GM12875 (cell line): Measurements from ENCODE around the gene DPP6.

Experiments used
- H3K4me3 ChIP-seq: one replicate; pipeline ENCODE4 v1.5.1; 2011; ENCODE audit warnings: low read depth, low read length, control low read depth
- TF ChIP-seq, protein P1 (sequence below): IDR thresholded peaks from 2 replicates; pipeline ENCODE4 v1.5.1; 2011; ENCODE audit warnings: low read depth, mild to moderate bottlenecking, control low read depth, inconsistent platforms, low read length, moderate library complexity, borderline replicate concordance; ENCODE audit not compliant: insufficient read depth

DPP6 gene

DNA sequence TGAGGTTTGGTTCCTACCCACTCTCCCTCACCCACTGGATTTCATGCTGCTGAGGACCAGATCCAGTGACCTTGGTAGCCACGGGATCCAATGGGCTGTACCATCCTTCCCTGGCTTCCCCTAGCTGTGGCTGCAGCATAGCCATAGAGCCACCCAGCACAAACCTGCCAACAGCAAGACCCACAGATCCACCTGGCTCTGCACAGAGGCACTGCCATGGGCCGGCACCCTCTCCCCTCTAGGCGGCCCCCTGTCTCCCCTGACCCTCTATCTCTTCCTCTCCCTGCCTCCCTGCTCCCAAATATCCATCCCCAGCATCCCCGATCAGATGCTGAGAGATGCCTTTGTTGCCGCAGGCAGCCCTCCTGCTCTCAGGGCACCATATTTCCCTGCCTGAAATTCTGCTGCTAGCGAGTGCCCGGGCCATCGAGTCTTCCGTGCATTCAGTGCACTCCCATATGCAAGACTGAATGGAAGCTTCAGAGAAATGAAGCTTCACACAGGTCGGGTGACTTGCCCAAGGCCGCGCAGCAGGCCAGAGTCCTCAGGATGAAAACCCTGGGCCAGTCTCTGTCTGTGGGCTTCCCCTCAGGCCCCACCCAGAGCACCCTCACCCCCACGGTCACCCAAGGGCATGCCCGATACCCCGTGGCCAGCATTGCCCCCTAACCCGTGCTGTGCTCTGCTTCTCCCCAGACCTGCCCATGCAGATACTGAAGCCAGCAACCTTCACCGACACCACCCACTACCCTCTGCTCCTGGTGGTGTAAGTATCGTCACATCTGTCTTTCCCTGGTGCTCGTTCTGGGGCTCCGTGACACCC, 819.9 kb downstream of the DPP6 start:
- TF ChIP-seq, protein P1, sequence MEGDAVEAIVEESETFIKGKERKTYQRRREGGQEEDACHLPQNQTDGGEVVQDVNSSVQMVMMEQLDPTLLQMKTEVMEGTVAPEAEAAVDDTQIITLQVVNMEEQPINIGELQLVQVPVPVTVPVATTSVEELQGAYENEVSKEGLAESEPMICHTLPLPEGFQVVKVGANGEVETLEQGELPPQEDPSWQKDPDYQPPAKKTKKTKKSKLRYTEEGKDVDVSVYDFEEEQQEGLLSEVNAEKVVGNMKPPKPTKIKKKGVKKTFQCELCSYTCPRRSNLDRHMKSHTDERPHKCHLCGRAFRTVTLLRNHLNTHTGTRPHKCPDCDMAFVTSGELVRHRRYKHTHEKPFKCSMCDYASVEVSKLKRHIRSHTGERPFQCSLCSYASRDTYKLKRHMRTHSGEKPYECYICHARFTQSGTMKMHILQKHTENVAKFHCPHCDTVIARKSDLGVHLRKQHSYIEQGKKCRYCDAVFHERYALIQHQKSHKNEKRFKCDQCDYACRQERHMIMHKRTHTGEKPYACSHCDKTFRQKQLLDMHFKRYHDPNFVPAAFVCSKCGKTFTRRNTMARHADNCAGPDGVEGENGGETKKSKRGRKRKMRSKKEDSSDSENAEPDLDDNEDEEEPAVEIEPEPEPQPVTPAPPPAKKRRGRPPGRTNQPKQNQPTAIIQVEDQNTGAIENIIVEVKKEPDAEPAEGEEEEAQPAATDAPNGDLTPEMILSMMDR, result no peak
- H3K4me3 ChIP-seq, result no peak overlapping the region

DNA sequence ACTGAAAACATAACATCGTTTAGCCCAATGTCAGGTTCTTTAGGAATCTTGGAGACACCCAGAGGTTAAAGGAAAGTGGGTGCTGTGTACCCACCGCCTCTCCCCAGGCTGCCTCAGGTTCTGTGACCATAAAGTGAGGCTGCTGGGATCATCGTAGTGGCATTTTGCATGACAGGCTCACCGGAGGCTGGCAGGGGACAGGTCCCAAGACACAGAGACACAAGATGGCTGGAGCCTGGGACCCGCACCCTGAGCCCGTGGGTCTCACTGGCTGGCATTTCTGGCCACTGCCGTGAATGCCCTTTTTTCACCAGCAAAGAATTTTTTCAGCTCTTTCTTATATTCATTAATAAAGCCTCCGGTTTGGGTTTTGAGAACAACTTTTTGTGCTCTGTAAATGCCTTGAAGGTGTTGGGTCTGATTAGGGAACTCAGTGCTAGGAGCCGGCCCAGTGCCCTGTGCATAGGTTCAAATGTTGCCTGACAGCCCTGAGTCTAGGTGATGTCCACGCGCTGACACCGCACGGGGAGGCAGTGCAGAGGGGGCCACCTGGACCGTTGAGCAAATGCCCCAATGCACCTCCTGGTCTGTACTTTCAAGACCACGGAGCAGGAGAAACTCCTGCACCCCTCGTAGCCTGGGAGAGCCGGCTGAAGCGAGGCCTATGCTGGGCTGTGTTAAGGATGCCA, 820.8 kb downstream of the DPP6 start:
- TF ChIP-seq, protein P1, result no peak
- H3K4me3 ChIP-seq, result no peak overlapping the region

DNA sequence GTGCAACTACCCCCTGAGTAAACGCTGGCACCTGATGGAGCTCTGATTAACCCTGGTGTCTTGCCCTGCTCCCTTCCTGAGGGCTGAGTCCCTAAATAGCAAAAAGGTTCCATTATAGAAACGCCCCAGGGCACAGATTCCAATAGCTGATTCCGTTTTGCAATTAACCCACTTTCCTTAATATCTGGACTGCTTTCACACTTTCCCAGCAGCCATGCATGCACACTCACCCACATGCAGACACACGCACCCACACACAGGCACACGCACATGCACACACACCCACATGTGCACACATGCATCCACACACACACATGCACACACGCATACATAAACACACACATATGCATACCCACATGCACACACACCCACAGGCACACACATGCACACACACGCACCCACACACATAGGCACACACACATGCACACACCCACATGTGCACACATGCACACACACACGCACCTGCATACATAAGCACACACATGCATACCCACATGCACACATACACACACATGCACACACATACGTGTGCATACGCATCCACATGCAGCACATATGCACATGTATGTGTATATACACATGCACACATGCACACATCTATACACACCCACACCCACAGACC, 821.4 kb downstream of the DPP6 start:
- TF ChIP-seq, protein P1, result no peak
- no peak overlapping the region for H3K4me3 ChIP-seq

DNA sequence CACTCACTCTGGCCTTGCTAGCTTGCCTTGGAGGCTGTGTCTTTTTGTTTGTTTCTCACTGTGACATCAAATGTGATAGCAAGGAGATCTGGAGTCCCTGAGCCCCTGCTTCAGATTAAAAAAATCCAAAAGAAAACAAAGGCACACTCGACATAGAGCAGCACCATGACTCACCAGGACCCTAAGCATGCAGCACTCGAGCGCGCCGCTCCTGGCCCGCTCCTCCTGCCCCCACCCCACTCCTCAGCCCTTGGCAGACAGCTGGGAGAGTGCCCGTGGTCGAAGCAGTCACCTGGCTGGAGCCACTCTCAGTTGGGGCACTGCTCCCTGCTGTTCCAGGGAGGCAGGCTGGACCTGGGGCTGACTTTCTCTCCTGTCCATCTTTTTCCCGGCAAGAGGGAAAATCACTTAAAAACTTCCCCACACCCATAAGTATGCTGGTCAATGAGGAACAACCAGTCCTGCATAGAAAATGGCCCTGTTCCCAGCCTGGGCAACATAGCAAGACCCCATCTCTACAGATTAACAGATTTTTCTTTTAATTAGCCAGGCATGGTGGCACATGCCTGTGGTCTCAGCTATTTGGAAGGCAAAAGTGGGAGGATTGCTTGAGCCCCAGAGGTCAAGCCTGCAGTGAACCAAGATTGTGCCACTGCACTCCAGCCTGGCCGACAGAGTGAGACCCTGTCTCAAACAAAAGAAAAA, 822.4 kb downstream of the DPP6 start:
- H3K4me3 ChIP-seq, result no peak overlapping the region
- TF ChIP-seq, protein P1, result no peak

DNA sequence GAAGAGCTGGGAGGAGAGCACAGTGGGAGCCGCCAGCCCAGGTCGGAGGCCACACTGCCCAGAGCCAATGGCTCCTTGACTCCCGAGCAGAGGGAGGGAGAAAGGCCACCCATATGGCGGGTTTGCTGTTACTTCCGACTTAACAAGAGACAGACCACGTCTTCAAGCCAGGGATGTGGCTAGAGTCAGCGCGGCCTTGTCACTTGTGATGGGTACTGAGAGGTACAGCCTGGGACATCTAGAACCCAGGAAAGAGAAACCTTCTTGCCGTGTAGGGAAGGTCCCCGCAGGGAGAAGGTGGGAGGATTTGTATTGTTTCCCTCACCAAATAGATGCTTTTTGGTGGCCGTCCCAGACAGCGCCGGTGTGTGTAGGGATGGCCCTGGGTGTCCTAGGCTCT, 823.1 kb downstream of the DPP6 start:
- TF ChIP-seq, protein P1, result no peak
- H3K4me3 ChIP-seq, result no peak overlapping the region

GRCh38 chr7:154876516-154876915, 824.3 kb downstream of the DPP6 start:
- TF ChIP-seq, protein P1, result no peak
- no peak overlapping the region for H3K4me3 ChIP-seq
